Neural cell (in vitro differentiated cells): ENCODE results near the gene CACUL1. TPM values are rescaled to one million over a fixed set of nuclear protein-coding genes. Genes with fewer than 3 reads are reported as not detected.

Experiments
- H2AFZ ChIP-seq: fragments of 200-600, 300-800 bp; sonication (generic), shearing (Covaris generic); 2 replicates; pipeline ENCODE4 v1.6.0; 2014; ENCODE audit warnings: low read depth, mild to moderate bottlenecking, antibody characterized with exemption, low read length, moderate library complexity
- H3F3A ChIP-seq: fragments of 200-600 bp; shearing (Covaris generic); 2 replicates; pipeline ENCODE4 v1.6.1; 2016; ENCODE audit warnings: mild to moderate bottlenecking, moderate library complexity, mixed read lengths, antibody characterized with exemption, low read length; ENCODE audit not compliant: insufficient read depth, poor library complexity, severe bottlenecking
- H3K27ac ChIP-seq: fragments of 200-600, 300-800 bp; sonication (generic), shearing (Covaris generic); 2 replicates; pipeline ENCODE4 v1.5.1; 2014; ENCODE audit warnings: mild to moderate bottlenecking, low read length, moderate library complexity
- H3K27me3 ChIP-seq: fragments of 300-800, 200-600 bp; sonication (generic), shearing (Covaris generic); 2 replicates; pipeline ENCODE4 v1.6.0; 2014; ENCODE audit warnings: mild to moderate bottlenecking, low read depth, low read length, moderate library complexity; ENCODE audit not compliant: insufficient read depth
- H3K36me3 ChIP-seq: fragments of 300-800, 200-600 bp; sonication (generic), shearing (Covaris generic); 2 replicates; pipeline ENCODE4 v1.5.1; 2014; ENCODE audit warnings: mild to moderate bottlenecking, antibody characterized with exemption, low read length, moderate library complexity; ENCODE audit not compliant: insufficient read depth
- H3K4me2 ChIP-seq: fragments of 300-800, 200-600 bp; sonication (generic), shearing (Covaris generic); 2 replicates; pipeline ENCODE4 v1.6.0; 2014; ENCODE audit warnings: mild to moderate bottlenecking, low read length
- H3K4me3 ChIP-seq: fragments of 300-800, 200-600 bp; sonication (generic), shearing (Covaris generic); 2 replicates; pipeline ENCODE4 v1.5.1; 2014; ENCODE audit warnings: mild to moderate bottlenecking, low read length, moderate library complexity
- H3K79me2 ChIP-seq: fragments of 200-600 bp; shearing (Covaris generic); replicated peaks from 2 replicates; pipeline ENCODE4 v1.6.0; 2014; ENCODE audit warnings: mild to moderate bottlenecking, low read length, moderate library complexity; ENCODE audit not compliant: insufficient read depth
- H3K9ac ChIP-seq: fragments of 300-800, 200-600 bp; sonication (generic), shearing (Covaris generic); 2 replicates; pipeline ENCODE4 v1.6.1; 2016; ENCODE audit warnings: mild to moderate bottlenecking, low read length, mixed read lengths
- H3K9me2 ChIP-seq: fragments of 200-600 bp; shearing (Covaris generic); 2 replicates; pipeline ENCODE4 v1.6.1; 2016; ENCODE audit warnings: mild to moderate bottlenecking, low read length, mixed read lengths; ENCODE audit not compliant: insufficient read depth
- H3K9me3 ChIP-seq: fragments of 200-600, 300-800 bp; sonication (generic), shearing (Covaris generic); 2 replicates; pipeline ENCODE4 v1.6.1; 2016; ENCODE audit warnings: mild to moderate bottlenecking, mixed run types, low read length, moderate library complexity, mixed read lengths
- H4K20me1 ChIP-seq: fragments of 200-600 bp; shearing (Covaris generic); 2 replicates; pipeline ENCODE4 v1.6.1; 2016; ENCODE audit warnings: mild to moderate bottlenecking, mixed run types; ENCODE audit not compliant: insufficient read depth
- CTCF ChIP-seq: fragments of 450-650 bp; IDR thresholded peaks from 2 replicates; pipeline ENCODE4 v1.5.1; 2014; ENCODE audit warnings: antibody characterized with exemption, mild to moderate bottlenecking, moderate library complexity; ENCODE audit not compliant: poor library complexity, severe bottlenecking
- EP300 ChIP-seq: fragments of 450-650 bp; conservative IDR thresholded peaks from 2 replicates; pipeline ENCODE4 v1.6.1; 2014; ENCODE audit warnings: antibody characterized with exemption, mild to moderate bottlenecking, moderate library complexity; ENCODE audit not compliant: poor library complexity, severe bottlenecking
- EZH2 ChIP-seq: fragments of 200-600, 300-800 bp; shearing (Covaris generic), sonication (generic); IDR thresholded peaks from 2 replicates; pipeline ENCODE4 v1.6.1; 2014; ENCODE audit warnings: antibody characterized with exemption, low read length, borderline replicate concordance, mild to moderate bottlenecking; ENCODE audit not compliant: insufficient read depth, poor library complexity, severe bottlenecking
- MXI1 ChIP-seq: fragments of 450-650 bp; conservative IDR thresholded peaks from 2 replicates; pipeline ENCODE4 v1.6.1; 2014; ENCODE audit warnings: antibody characterized with exemption, mild to moderate bottlenecking; ENCODE audit not compliant: poor library complexity, severe bottlenecking
- POLR2AphosphoS5 ChIP-seq: IDR thresholded peaks from 2 replicates; pipeline ENCODE4 v1.6.1; 2012
- RAD21 ChIP-seq: fragments of 450-650 bp; conservative IDR thresholded peaks from 2 replicates; pipeline ENCODE4 v1.6.1; 2014; ENCODE audit warnings: antibody characterized with exemption, mild to moderate bottlenecking, moderate library complexity
- REST ChIP-seq: IDR thresholded peaks from 2 replicates; pipeline ENCODE4 v1.6.1; 2012; ENCODE audit warnings: borderline replicate concordance
- SMC3 ChIP-seq: fragments of 450-650 bp; conservative IDR thresholded peaks from 2 replicates; pipeline ENCODE4 v1.6.1; 2014; ENCODE audit warnings: antibody characterized with exemption, mild to moderate bottlenecking, moderate library complexity; ENCODE audit not compliant: poor library complexity
- TAF1 ChIP-seq: IDR thresholded peaks from 2 replicates; pipeline ENCODE4 v1.6.1; 2012; ENCODE audit warnings: low read depth
- polyA plus RNA-seq: library from polyadenylated mRNA; depleted of rRNA; stranded (reverse); fragments of >200 nt; gene quantifications from 2 replicates; pipeline ENCODE4 v1.2.3, GENCODE V29; 2014

The CACUL1 gene
- polyA plus RNA-seq, 1 donor from 2014 or later, result 12.8 TPM

- Histone ChIP-seq H3K79me2 (peaks cover 62% of the 10 kb centered on the region), H3K27ac (no peak overlapping the region), H3K9me3 (no peaks in the 10 kb centered on the region), H3K9me2 (no peaks in the 10 kb centered on the region), H3K27me3 (no peaks in the 10 kb centered on the region), H3F3A (no peaks in the 10 kb centered on the region), H4K20me1 (no peaks in the 10 kb centered on the region), H3K36me3 (no peaks in the 10 kb centered on the region), H3K4me2 (no peak overlapping the region), H2AFZ (no peak overlapping the region), H3K4me3 (no peak overlapping the region), H3K9ac (no peak overlapping the region)
- TF ChIP-seq MXI1 (no peak), RAD21 (no peak), CTCF (peak; percentile 29), SMC3 (no peak)
Observed at GRCh38 chr10:118734475-118734874, 20.3 kb downstream of the CACUL1 start.

DNA sequence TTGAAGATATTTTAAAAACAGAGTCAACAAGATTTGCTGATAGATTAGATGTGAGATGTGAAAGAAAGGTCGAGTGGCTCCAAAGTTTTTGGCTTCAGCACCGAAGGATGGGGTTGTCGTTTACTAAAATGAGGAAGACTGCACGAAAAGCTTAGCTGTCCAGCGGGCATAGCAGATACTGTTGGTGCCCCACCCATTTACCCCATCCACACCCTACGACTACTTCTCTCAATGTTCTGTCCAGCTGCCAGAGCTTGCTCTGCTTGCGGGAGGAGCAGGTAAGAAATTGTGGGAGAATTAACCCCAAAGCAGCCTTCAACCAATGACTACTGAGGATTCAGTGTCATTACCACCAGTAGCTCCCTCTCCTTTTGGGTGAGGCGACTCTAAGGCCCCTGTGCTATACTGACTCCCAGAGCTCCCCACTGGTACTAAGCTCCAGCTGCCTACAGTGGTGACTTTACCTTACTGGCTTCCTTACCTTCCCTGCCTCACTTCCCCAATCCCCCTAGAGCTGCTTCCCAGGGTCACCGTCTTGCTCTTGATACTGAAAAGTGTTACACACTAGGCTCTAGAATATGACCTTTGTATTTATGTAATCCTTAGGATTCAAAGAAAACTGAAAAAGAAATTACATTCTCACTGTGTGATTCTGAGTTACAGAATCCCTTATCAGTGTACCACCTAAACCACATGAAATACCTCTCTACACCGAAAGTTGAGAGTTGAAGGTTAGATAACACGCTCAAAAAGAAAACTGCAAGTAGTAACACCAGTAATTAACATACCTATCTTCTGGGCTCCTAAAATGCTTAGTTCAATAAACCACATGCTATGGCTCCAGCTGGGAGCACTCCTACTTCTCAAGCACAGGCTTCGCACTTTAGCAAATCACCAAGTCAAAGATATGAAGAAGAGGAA is 22.3 kb downstream of the CACUL1 start:
- Histone ChIP-seq H3K4me3 (no peak overlapping the region), H3K4me2 (no peak overlapping the region), H3K27ac (no peak overlapping the region), H3K9me2 (no peaks in the 10 kb centered on the region), H2AFZ (no peak overlapping the region), H3K27me3 (no peaks in the 10 kb centered on the region), H4K20me1 (no peaks in the 10 kb centered on the region), H3K36me3 (no peaks in the 10 kb centered on the region), H3K9me3 (no peaks in the 10 kb centered on the region), H3F3A (no peaks in the 10 kb centered on the region), H3K79me2 (peaks cover 60% of the 10 kb centered on the region), H3K9ac (no peak overlapping the region)
- TF ChIP-seq EZH2 (no peak), EP300 (no peak), RAD21 (no peak), MXI1 (no peak), REST (no peak), POLR2AphosphoS5 (no peak), SMC3 (no peak), TAF1 (no peak), CTCF (no peak)
